ENCODE measurements around the gene FADS2. TPM values are rescaled to one million over a fixed set of nuclear protein-coding genes. Genes with fewer than 3 reads are reported as not detected.

Gene FADS2
- polyA plus RNA-seq, 1 donor (not counting 4 experiments of a cell fraction or from before 2014, with no cell fraction given): 196 TPM

- Histone ChIP-seq H3K27ac (ENCODE audit: control insufficient read depth, insufficient read depth, low read length) (no peak overlapping the region), H3K4me3 (ENCODE audit: control insufficient read depth in 2 of 3, extremely low read depth in 1 of 3, insufficient read depth in 2 of 3, low read depth in 1 of 3, low read length in 3 of 3) (no peak overlapping the region), H3K9me3 (ENCODE audit: control insufficient read depth, low read depth, low read length) (no peaks in the 10 kb centered on the region), H3K9me1 (ENCODE audit: control insufficient read depth, extremely low read depth, insufficient read depth, low read length) (no peaks in the 10 kb centered on the region), H3K4me1 (ENCODE audit: control insufficient read depth, extremely low read depth, insufficient read depth, low read length) (no peaks in the 10 kb centered on the region), H2AFZ (ENCODE audit: control insufficient read depth, low read length) (no peak overlapping the region), H3K9ac (ENCODE audit: control insufficient read depth, extremely low read depth, insufficient read depth, low read length) (no peak overlapping the region), H3K79me2 (ENCODE audit: control insufficient read depth, insufficient read depth, low read length) (no peaks in the 10 kb centered on the region), H3K4me2 (ENCODE audit: control insufficient read depth, extremely low read depth, insufficient read depth, low read depth, low read length) (no peak overlapping the region), H4K20me1 (ENCODE audit: control insufficient read depth, extremely low read depth, insufficient read depth, low read length) (no peaks in the 10 kb centered on the region), H3K36me3 (ENCODE audit: control insufficient read depth in 2 of 2, extremely low read depth in 1 of 2, insufficient read depth in 2 of 2, low read length in 2 of 2) (peaks cover 0 to 10% of the 10 kb centered on the region in 2 experiments), H3K27me3 (ENCODE audit: control insufficient read depth, extremely low read depth, insufficient read depth, low read length) (peaks cover 3% of the 10 kb centered on the region)
- FAIRE-seq (no peak), DNase-seq (ENCODE audit: low read depth, low spot score) (no peak)
- dilution Hi-C loops (cut with MboI; ENCODE audit: extremely low pct_ligation_motif_present, low sequenced_read_pairs): no loop called here
- TF ChIP-seq EZH2 (IDR thresholded peaks at IDR 0.05; ENCODE audit: low read length) (no peak), CTCF (optimal IDR thresholded peaks at IDR 0.05 in 1 of 3, IDR thresholded peaks at IDR 0.05 in 1 of 3, conservative IDR thresholded peaks at IDR 0.05 in 1 of 3; ENCODE audit: extremely low read depth in 1 of 3, insufficient read depth in 2 of 3, low read length in 3 of 3) (no peak)
Measured at GRCh38 chr11:61880031-61880430, 51.9 kb downstream of the FADS2 start.

- Histone ChIP-seq H3K9me3 (ENCODE audit: control insufficient read depth, low read depth, low read length) (no peaks in the 10 kb centered on the region), H3K9me1 (ENCODE audit: control insufficient read depth, extremely low read depth, insufficient read depth, low read length) (no peaks in the 10 kb centered on the region), H4K20me1 (ENCODE audit: control insufficient read depth, extremely low read depth, insufficient read depth, low read length) (no peaks in the 10 kb centered on the region), H3K4me2 (ENCODE audit: control insufficient read depth, extremely low read depth, insufficient read depth, low read depth, low read length) (no peak overlapping the region), H3K4me1 (ENCODE audit: control insufficient read depth, extremely low read depth, insufficient read depth, low read length) (no peaks in the 10 kb centered on the region), H3K79me2 (ENCODE audit: control insufficient read depth, insufficient read depth, low read length) (no peaks in the 10 kb centered on the region), H3K9ac (ENCODE audit: control insufficient read depth, extremely low read depth, insufficient read depth, low read length) (no peak overlapping the region), H3K27ac (ENCODE audit: control insufficient read depth, insufficient read depth, low read length) (no peak overlapping the region), H3K27me3 (ENCODE audit: control insufficient read depth, extremely low read depth, insufficient read depth, low read length) (peaks cover 3% of the 10 kb centered on the region), H3K4me3 (ENCODE audit: control insufficient read depth in 2 of 3, extremely low read depth in 1 of 3, insufficient read depth in 2 of 3, low read depth in 1 of 3, low read length in 3 of 3) (no peak overlapping the region), H3K36me3 (ENCODE audit: control insufficient read depth in 2 of 2, extremely low read depth in 1 of 2, insufficient read depth in 2 of 2, low read length in 2 of 2) (peaks cover 0 to 10% of the 10 kb centered on the region in 2 experiments), H2AFZ (ENCODE audit: control insufficient read depth, low read length) (no peak overlapping the region)
- TF ChIP-seq CTCF (optimal IDR thresholded peaks at IDR 0.05 in 1 of 3, IDR thresholded peaks at IDR 0.05 in 1 of 3, conservative IDR thresholded peaks at IDR 0.05 in 1 of 3; ENCODE audit: extremely low read depth in 1 of 3, insufficient read depth in 2 of 3, low read length in 3 of 3) (no peak), EZH2 (IDR thresholded peaks at IDR 0.05; ENCODE audit: low read length) (no peak)
- dilution Hi-C loops (cut with MboI; ENCODE audit: extremely low pct_ligation_motif_present, low sequenced_read_pairs): no loop called here
- DNase-seq (ENCODE audit: low read depth, low spot score) (no peak), FAIRE-seq (no peak)
Measured at GRCh38 chr11:61880454-61880853, 52.4 kb downstream of the FADS2 start.
